Measurements from ENCODE around the gene NWD2.

NWD2 gene

DNA sequence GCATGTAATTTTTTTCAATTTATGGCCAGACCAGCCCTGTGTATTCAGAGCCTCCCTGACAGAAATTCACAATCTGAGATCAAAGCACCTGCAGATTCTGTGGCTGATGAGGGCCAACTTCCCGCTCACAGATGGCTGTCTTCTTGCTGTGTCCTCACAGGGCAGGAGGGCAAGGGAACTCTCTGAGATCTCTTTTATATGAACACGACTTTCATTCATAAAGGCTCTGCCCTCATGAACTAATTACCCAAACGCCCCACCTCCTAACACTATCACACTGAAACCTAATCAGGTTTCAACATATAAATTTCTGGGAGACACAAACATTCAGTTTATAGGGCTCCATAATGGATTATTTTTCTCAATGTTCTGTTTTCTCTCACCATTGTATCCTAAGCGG lies 192.6 kb downstream of the NWD2 start:
- Histone ChIP-seq H3K27me3 (no peaks in the 10 kb centered on the region), H3K9me3 (no peaks in the 10 kb centered on the region), H3K4me3 (no peak overlapping the region), H3K36me3 (no peaks in the 10 kb centered on the region), H3K4me2 (0 out of 2 replicates have a peak overlapping the region, but pooled peaks have one; percentile 21), H3K9ac (no peak overlapping the region), H3K4me1 (peaks cover 13% of the 10 kb centered on the region), H4K20me1 (no peaks in the 10 kb centered on the region), H3K27ac (no peak overlapping the region)
- no peak for TF ChIP-seq Cebpa-rat (IDR thresholded peaks at IDR 0.05)

DNA sequence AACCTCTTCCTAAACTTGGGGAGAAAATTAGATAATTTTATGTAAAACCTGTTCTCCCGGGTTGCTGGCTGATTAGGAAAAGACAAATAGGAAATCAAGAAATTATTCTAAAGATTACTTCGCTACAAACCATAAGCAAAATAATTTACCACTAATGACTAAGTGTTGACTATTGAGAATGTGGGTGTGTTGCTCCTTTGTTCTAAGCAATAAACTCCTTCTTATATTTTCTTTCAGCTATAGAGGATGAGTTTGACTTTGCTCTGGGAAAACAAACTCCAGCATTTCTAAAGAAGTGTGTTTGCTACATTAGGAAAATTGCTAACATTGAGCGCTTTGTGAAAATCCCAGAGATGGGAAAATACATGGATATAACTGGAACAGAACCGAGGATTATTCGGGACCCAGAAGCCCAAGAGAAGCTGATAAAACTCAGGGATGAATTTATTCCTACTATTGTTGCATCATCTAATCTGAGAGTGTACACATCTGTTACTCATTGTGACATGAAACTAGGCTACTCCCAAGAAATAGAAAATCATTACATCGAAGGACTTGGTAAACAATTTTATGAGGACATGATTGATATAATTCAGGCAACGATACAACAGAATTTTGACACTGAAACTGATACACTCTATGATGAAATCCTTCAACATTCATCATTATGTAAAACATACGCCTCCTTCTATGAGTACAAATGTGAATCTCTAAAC lies 194.2 kb downstream of the NWD2 start:
- Histone ChIP-seq H3K9ac (no peak overlapping the region), H3K9me3 (no peaks in the 10 kb centered on the region), H3K4me2 (no peak overlapping the region), H4K20me1 (no peaks in the 10 kb centered on the region), H3K27ac (no peak overlapping the region), H3K4me3 (no peak overlapping the region), H3K4me1 (peaks cover 14% of the 10 kb centered on the region), H3K27me3 (no peaks in the 10 kb centered on the region), H3K36me3 (no peaks in the 10 kb centered on the region)
- TF ChIP-seq Cebpa-rat (IDR thresholded peaks at IDR 0.05), result no peak; the same call in 1 of the 2 replicates

DNA sequence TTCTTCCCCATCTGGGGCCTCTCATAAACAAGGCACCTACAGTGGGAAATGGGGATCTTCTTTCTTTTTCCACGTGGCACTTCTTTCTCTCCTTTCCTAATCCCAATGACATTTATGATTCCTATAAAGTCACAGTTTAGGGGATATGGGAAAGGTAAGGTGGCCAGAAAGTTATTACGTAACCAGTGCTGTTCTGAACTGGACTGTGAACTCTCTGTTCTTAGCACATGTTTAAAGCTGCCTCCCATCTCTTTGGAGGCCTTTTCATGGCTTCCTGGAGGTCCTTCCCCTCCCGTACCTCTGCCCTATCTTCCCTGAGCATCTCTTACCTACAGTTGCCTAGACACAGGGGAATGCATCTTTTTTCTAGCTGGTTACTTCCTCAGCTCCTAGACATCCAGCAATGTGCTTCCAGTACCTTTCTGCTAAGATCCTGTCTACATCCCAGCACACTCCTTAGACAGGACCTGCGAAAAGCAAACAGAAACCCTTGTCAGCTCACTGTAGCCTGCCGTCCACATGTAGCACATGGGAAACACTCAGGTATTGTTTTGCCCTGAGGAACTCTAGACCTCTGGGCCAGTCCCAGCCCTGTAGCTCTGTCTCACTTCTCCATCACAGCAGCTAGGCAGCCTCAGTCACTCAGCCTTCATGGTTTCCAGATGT lies 195.4 kb downstream of the NWD2 start:
- no peak overlapping the region for H3K27ac ChIP-seq
- H3K4me1 ChIP-seq, result peaks cover 18% of the 10 kb centered on the region
- no peaks in the 10 kb centered on the region for H3K27me3 ChIP-seq
- H3K4me2 ChIP-seq, result no peak overlapping the region
- H3K9ac ChIP-seq, result no peak overlapping the region
- TF ChIP-seq Cebpa-rat (IDR thresholded peaks at IDR 0.05), result no peak; the same call in 1 of the 2 replicates
- no peak overlapping the region for H3K4me3 ChIP-seq
- H3K36me3 ChIP-seq, result no peaks in the 10 kb centered on the region
- H3K9me3 ChIP-seq, result no peaks in the 10 kb centered on the region
- no peaks in the 10 kb centered on the region for H4K20me1 ChIP-seq

DNA sequence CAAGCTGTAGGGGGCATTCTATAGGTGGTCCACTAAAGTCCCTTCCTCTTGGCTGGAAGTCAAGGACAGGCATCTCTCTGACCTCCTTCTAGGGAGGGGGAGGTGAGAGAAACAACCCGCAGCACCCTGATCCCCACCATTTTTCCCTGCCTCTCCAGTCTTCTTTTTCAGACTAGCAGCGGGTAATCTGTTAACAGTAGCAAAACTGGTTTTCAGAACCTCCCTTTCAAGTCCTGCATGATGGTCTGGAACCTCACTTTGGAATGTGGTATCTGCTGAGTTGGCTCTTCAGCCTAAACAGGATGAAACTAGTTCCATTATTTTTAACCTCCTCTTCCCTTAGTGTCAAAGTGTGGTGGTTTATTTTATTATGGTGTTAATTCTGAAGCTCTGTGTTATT lies 196.0 kb downstream of the NWD2 start:
- Histone ChIP-seq H3K27ac (no peak overlapping the region), H3K9me3 (no peaks in the 10 kb centered on the region), H4K20me1 (no peaks in the 10 kb centered on the region), H3K9ac (no peak overlapping the region), H3K36me3 (no peaks in the 10 kb centered on the region), H3K4me2 (no peak overlapping the region), H3K4me1 (peaks cover 18% of the 10 kb centered on the region), H3K4me3 (no peak overlapping the region), H3K27me3 (no peaks in the 10 kb centered on the region)
- TF ChIP-seq Cebpa-rat (IDR thresholded peaks at IDR 0.05), result no peak

DNA sequence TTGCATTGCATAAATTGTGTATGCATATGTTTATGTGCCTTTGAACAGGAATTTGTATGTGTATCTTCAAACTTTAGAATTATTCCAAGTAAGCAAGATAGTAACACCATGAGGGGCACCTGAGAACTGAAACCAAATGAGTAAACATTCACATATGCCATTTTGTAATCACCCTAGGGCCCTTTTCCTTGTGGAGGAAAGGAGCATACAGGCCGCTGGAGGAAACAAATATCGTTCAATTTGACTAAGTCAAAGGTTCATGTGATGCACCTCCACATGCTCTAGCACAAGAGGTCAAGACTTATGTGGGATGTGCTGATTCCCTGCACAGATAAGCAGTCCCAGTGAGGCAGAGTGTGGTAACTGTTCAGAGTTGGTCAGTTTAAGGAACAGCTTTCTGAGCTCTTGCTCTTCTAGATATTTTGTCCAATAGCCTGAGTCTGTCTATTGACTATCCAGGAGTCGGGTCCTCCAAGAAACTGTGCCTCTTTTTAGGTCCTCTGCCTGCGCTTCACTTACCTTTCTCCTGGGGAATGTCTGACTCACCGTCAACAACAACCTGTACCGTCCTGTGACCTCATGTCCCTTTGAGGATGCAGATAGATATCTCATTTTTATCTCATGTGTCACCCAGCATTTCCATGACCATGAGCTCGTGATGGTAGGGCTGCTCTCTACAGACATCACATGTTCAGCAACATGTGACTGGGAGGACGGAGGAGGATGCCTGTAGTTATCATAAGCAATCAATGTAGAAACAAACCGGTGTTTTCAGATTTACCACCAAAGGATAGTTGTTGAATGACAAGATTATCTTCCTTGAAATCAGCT lies 196.9 kb downstream of the NWD2 start:
- Histone ChIP-seq H3K27ac (no peak overlapping the region), H3K4me2 (no peak overlapping the region), H4K20me1 (no peaks in the 10 kb centered on the region), H3K9me3 (no peaks in the 10 kb centered on the region), H3K9ac (no peak overlapping the region), H3K36me3 (no peaks in the 10 kb centered on the region), H3K27me3 (no peaks in the 10 kb centered on the region), H3K4me1 (peaks cover 14% of the 10 kb centered on the region), H3K4me3 (no peak overlapping the region)
- TF ChIP-seq Cebpa-rat (IDR thresholded peaks at IDR 0.05), result no peak

DNA sequence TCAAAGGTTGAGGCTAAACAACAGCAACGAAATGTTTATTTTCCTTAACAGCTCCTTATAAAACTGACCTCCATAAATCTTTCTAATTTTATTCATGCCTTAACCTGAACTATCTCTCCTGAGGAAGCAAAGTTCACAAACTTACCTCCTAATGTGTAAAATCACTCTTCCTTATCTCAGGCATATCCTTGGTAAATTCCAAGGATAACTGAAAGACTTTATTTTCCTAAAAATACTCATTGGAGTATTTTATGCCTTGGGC lies 197.4 kb downstream of the NWD2 start:
- no peak overlapping the region for H3K4me3 ChIP-seq
- no peak overlapping the region for H3K9ac ChIP-seq
- no peaks in the 10 kb centered on the region for H3K9me3 ChIP-seq
- no peak for TF ChIP-seq Cebpa-rat (IDR thresholded peaks at IDR 0.05)
- no peaks in the 10 kb centered on the region for H3K27me3 ChIP-seq
- no peaks in the 10 kb centered on the region for H3K36me3 ChIP-seq
- H3K4me1 ChIP-seq, result peaks cover 9% of the 10 kb centered on the region; the same call in 1 of the 2 replicates
- no peak overlapping the region for H3K27ac ChIP-seq
- no peaks in the 10 kb centered on the region for H4K20me1 ChIP-seq
- H3K4me2 ChIP-seq, result no peak overlapping the region

DNA sequence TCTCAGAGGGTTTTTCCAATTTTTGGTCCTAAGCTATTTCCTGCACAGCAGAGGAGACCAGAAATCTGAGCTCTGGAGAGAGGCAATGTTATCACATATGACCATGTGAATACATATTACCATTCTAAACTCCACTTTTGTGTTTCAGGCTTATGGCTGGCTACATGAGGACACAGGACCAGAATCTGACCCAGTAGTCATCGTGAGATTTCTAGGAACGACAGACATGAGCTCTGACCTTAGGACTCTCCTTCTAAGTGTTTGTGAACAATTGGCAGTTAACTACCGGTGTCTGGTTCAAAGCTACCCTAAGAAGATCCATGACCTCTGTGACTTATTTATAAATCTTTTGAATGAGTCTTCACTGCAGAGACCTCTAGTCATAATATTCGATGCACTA lies 198.6 kb downstream of the NWD2 start:
- Histone ChIP-seq H3K4me2 (no peak overlapping the region), H3K4me1 (peaks cover 5% of the 10 kb centered on the region; the same call in 1 of the 2 replicates), H3K9ac (no peak overlapping the region), H4K20me1 (no peaks in the 10 kb centered on the region), H3K36me3 (no peaks in the 10 kb centered on the region), H3K4me3 (no peak overlapping the region), H3K9me3 (no peaks in the 10 kb centered on the region), H3K27ac (no peak overlapping the region), H3K27me3 (no peaks in the 10 kb centered on the region)
- no peak for TF ChIP-seq Cebpa-rat (IDR thresholded peaks at IDR 0.05)

DNA sequence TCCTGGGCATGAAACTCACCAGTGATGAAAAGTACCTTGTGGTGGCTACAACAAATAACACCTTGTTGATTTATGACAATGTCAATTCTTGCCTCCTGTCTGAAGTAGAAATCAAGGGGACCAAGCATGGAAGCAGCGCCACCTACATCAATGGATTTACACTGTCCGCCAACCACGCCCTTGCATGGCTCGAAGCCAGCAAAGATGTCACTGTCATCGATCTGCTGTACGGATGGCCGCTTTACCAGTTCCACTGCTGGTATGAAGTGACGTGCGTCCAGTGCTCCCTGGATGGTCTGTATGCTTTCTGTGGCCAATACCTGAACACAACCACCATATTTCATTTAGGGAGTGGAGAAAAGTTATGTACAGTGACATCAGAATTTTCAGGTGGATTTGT lies 200.5 kb downstream of the NWD2 start:
- no peak for TF ChIP-seq Cebpa-rat (IDR thresholded peaks at IDR 0.05)
- no peak overlapping the region for H3K4me3 ChIP-seq
- H4K20me1 ChIP-seq, result no peaks in the 10 kb centered on the region
- H3K27me3 ChIP-seq, result no peaks in the 10 kb centered on the region
- peaks cover 5% of the 10 kb centered on the region; the same call in 1 of the 2 replicates for H3K4me1 ChIP-seq
- H3K9ac ChIP-seq, result no peak overlapping the region
- no peak overlapping the region for H3K4me2 ChIP-seq
- no peaks in the 10 kb centered on the region for H3K36me3 ChIP-seq
- no peak overlapping the region for H3K27ac ChIP-seq
- H3K9me3 ChIP-seq, result no peaks in the 10 kb centered on the region

DNA sequence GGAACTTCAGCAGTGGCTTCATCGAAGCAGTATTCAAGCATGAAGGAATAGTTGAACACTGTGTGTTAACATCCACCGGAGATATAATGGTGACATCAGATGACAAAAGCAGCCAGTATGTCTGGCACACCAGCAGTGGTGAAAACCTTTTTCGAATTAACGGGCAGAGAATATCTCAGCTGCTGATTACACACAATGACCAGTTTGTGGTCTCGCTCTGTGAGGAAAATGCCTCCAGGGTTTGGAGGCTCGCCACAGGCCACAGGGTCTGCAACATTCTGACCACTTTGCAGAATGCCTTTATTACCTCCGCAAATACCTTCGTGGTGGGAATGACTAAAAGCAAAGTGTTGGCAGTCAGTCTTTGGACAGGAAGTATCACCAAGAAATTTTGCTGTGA lies 201.5 kb downstream of the NWD2 start:
- Histone ChIP-seq H3K9me3 (no peaks in the 10 kb centered on the region), H3K4me1 (peaks cover 5% of the 10 kb centered on the region; the same call in 1 of the 2 replicates), H3K36me3 (no peaks in the 10 kb centered on the region), H3K4me3 (no peak overlapping the region), H3K9ac (no peak overlapping the region), H3K27me3 (no peaks in the 10 kb centered on the region), H4K20me1 (no peaks in the 10 kb centered on the region), H3K4me2 (no peak overlapping the region), H3K27ac (no peak overlapping the region)
- TF ChIP-seq Cebpa-rat (IDR thresholded peaks at IDR 0.05), result no peak

DNA sequence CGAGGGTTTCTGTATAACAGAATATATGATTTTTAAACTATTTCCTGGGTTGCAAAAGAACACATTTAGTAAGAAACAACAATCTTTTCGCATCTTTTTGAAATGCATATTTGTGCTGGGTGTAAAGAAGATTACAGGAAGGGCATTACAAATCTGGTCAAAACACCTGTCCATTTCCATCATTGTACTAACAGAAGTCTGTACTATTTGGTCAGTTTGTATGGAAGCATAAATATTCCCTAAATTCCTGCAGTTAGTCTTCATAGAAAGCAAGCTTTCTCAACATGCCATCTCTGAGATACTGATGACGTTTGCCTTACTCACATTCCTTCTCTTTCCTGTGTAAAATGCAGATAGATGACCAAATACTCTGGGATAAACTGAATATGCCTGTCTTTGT lies 203.3 kb downstream of the NWD2 start:
- Histone ChIP-seq H3K9ac (no peak overlapping the region), H3K27me3 (no peaks in the 10 kb centered on the region), H3K4me3 (no peak overlapping the region), H3K27ac (no peak overlapping the region), H3K36me3 (no peaks in the 10 kb centered on the region), H3K9me3 (no peaks in the 10 kb centered on the region), H3K4me2 (no peak overlapping the region), H3K4me1 (peaks cover 5% of the 10 kb centered on the region; the same call in 1 of the 2 replicates), H4K20me1 (no peaks in the 10 kb centered on the region)
- no peak for TF ChIP-seq Cebpa-rat (IDR thresholded peaks at IDR 0.05)
